Islet precursor cell (in vitro differentiated cells): Measurements from ENCODE around the gene SP140.
A peak's percentile ranks its signal among the peaks of the same experiment; 100 is the strongest.
"Not testable (repeated sequence)": the region's sequence is repeated elsewhere in the genome, so short reads cannot be mapped to it uniquely, and the experiment has no call there.

ENCODE experiments used
- DNase-seq: peaks from one replicate; pipeline ENCODE4 v3.0.0-alpha.2; 2018

Gene SP140

DNA sequence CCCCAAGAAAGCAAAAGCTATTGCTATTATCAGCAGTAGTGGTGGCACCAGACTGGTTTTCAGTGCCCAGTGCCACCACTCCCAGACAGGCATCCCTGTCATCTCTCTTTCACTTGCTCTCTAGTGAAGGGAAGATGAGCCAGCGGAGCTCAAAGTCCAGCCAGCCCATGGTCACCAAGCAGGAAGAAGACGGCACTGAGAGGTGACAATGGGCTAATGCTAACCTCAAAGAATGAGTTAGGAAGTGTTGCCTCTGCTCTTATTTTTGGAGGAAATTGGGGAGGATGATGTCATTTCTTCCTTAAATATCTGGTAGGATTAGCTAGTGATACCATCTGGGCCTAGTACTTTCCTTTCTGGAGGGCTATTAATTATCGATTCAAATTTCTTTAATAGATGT, 1.7 kb downstream of the SP140 start:
- DNase-seq: no peak

DNA sequence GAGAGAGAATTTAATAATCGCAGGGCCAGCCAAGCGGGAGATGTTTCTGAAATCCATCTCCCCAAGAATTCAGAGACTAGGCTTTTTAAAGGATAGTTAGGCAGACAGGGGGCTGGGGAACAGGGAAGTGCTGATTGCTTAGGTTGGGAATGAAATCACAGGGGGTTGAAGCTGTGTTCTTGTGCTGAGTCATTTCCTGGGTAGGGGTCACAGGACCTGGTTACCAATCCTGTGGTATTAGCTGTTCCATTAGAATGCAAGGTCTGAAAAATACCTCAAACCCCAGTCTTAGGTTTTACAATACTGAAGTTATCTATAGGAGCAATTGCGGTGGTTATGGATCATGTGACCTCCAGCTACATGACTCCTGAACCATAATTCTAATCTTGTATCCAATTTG, 4.6 kb downstream of the SP140 start:
- peak; percentile 87 for DNase-seq

DNA sequence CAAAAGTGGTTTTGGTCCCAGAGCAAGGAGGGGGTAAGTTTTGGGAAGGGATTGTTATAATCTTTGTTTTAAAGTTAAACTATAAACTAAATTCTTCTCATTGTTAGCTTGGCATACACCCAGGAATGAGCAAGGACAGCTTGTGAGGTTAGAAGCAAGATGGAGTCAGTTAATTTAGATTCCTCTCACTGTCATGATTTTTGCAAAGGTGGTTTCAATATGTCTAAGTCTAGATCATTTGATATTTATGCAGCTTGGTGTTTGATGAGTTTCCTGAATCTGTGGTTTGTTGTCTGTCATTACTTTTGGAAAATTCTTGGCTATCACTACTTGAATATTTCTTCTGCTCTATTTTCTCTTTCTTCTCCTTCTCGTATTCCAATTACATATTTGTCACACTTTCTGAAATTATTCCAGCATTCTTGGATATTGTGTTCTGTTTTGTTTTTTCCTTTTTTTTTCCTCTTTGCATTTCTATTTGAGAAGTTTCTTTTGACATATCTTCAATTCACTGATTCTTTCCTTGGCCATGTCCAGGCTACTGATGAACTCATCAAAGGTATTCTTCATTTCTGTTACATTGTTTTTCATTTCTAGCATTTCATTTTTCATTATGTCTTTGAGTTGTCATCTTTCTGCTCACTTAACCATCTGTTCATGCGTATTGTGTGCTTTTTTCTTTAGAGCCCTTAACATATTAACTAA, 5.1 kb downstream of the SP140 start:
- DNase-seq: no peak

DNA sequence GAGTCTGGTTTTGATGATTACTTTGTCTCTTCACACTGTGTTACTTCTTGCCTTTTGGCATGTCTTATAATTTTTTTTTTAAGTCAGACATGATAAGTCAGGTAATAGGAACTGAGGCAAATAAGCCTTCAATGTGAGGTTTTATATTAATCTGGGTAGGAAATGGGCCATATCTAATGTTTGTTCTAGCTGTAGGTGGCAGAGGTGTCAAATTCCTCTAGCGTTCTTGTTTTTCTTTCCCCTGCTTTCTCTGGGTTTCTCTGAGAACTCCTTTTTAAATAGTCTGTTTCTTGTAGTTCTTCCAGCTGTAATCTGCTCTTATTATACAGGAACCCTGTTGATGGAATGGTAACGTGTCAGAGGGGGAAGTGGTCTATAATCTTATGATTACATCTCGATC, 5.7 kb downstream of the SP140 start:
- DNase-seq: no peak

DNA sequence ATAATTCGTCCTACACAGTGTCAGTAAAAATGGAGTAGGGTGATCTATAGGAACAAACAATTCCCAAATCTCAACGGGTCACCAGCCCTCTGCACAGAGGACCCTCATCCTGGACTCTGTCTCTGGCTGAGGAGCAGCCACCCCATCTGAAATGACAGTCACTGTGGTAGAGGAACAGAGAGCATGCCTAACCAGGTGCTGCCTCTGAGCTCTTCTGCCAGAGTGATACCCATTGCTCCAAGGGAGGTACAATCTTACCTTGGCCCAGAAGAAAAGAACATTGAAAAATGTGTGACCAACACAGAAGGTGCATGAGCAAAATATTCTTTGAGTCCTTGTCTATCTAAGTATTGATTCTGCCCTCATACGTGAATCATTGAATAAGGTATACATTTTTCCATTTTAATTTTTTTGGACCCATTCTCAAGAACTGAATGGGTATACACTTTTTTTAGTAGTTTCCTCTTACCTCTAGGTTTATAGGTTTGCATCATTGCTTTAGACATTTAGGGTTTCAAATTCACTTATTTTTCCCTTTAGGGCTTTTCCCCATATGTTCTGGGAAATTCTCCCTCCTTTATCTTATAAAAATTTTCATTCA, 8.7 kb downstream of the SP140 start:
- no peak for DNase-seq

DNA sequence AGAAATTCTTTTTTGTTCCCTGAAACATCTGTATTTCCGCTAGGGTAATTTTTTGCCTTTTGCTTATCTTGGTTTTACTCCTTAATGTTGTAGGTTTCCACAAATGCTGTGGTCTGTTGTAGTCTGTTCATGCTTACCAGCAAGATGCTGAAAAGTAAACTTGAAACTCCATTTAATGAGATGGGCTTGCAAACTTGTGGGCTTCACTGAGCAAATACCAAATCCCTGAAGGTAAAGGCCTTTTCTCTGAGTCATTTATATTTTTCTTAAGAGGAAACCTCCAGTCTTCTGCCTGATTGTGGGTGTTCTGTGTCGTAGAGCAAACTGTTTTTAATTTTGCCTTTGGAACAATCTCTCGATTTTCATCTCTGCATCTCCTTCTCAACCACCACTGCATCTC, 9.3 kb downstream of the SP140 start:
- DNase-seq: no peak

DNA sequence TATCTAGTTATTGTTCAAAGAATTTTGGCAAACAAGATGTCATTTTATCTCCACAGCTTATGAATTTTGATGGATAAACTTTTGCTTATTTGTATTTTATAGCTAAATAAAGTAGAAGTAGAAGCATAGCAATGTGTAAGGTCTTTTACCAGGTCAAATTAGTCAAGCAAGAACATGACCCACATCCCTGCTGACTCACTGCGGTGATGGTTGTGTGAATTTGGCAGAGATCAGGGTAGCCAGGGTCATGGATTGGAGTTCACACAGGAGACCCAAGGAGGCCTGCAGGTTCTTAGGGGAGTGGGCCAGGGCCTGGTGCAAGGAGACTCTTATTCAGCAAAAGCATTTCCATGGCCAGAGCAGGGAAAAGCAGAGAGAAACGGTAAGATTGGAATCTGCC, 18.7 kb downstream of the SP140 start:
- DNase-seq: no peak

DNA sequence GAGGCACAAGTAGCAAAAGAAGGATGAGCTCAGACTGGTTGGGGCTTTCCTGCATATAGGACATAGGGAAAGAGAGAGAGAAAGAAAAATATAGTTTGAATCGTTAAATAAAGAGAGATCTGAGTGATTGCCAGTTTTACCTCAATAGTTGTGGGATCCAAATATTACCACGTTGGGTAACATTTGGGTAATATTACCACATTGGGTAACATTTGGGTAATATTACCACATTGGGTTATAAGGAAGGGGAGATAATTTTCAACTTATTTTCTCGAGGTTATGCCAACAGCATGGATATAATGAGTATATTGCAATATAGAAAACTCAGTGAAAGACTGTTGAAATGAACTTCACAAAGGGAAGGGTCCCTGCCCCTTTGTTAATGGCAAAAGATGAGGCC, 20.7 kb downstream of the SP140 start:
- DNase-seq: no peak

DNA sequence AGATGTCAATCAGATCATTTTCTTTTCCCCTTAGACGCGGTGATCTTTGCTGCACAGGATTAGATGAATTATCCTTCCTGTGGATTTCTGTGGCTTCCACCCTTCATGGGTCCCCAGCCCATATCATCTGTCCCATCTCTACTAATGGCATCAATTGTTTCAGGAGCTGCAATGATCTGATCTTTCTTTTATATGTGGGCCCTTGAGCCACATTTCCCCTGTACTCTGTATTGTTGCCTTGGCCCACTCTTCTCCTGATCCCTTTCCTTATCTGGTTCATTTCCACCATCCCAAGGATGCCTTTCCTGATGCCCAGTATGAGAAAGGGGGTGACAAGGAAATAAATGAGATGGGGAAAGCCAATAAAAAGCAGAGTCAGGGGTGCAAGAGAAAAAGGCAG, 24.7 kb downstream of the SP140 start:
- no peak for DNase-seq

DNA sequence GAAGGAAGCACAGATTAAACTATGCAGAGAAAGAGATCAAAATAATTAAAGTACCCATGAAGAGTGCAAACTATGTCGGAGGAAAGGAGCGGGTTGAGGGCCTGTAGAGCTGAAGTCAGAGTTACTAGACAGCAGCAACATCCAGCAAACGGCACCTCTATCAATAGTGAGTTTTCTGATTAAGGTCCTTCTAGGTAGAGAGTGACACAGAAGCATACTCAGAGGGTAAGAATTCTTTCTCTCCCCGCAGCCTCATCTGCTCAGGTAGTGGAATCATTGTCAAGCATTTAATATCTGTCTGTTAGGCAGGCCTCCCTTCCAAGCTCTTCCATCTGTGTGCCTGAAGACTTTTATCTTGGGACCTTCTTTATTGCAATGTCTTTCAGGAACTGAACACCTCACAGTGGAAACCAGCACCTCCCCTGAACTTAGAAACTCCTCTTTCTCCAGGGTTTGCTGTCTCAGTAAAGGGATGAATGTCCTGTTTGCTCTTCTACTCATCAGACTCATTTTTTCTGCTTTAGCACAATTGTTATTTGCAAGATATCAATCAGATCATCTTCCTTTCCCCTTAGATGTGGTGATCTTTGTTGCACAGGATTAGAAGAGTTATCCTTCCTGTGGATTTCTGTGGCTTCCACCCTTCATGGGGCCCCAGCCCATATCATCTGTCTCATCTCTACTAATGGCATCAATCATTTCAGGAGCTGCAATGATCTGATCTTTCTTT, 28.8 kb downstream of the SP140 start:
- no peak for DNase-seq

DNA sequence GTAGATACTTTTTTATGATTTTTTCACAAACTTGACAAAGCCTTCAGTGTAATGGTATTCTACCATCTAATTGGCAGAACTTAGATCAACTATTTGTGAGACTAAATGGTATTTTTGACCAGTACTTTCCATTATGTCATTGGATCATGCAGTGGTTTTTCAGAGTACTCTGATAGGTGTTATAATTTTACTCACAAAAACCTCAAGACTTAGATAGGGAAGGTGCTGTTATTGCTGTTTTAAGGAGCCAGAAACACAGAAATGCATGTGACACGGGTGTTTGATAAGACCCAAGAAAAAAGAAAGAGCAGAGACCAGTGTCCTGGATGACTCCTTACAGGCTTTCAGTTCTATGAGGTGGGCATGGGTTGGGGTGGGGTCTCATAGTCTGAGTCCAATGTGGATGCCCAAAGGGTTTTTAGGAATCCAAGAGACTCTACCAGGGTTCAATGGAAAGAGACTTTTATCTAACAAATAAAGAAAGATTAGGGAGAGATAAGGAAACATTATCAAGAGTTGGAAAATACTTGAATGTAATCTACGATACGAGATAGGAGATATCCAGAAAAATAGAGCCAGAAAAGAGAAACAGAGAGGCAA, 31.3 kb downstream of the SP140 start:
- DNase-seq: no peak

DNA sequence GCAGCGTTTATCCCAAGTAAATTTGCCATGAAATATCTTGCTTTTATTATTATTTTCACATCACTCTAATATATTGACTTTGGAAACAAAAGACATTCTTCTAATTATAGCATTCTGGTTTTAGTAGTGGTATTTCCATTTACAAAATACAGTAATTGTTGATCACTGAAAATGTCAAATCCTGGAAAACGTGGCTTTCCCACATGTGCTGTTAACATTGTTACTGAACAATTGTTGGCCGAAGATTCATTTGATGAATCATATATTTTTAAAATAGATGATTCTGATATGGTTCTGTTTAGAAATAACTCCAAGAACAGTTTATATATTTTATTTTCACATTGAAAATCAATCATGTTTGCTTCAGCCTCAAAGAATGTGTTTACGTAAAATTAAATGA, 32.9 kb downstream of the SP140 start:
- no peak for DNase-seq

DNA sequence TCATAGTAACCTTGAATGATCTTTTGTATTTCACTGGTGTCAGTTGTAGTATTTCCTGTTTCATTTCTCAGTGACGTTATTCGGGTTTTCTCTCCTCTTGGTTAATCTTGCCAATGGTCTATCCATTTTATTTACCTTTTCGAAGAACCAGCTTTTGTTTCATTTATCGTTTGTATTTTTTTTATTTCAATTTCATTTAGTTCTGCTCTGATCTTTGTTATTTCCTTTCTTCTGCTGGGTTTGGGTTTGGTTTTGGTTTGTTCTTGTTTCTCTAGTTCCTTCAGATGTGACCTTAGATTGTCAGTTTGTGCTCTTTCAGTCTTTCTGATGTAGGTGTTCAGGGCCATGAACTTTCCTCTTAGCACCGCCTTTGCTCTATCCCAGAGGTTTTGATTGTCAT, 36.7 kb downstream of the SP140 start:
- no peak for DNase-seq

DNA sequence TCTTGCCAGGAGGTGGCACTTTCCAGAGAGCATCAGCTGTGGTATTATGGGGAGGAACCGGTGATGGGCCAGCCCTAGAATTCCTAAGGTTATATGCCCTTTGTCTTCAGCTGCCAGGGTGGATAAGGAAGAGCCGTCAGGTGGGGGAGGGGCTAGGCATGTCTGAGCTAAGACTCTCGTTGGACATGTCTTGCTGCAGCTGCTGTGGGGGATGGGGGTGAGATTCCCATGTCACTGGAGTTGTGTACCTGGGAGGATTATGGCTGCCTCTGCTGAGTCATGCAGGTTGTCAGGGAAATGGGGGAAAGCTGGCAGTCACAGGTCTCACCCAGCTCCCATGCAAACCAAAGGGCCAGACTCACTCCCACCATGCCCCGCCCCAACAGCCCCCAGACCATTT, 39.4 kb downstream of the SP140 start:
- DNase-seq: peak; percentile 73

DNA sequence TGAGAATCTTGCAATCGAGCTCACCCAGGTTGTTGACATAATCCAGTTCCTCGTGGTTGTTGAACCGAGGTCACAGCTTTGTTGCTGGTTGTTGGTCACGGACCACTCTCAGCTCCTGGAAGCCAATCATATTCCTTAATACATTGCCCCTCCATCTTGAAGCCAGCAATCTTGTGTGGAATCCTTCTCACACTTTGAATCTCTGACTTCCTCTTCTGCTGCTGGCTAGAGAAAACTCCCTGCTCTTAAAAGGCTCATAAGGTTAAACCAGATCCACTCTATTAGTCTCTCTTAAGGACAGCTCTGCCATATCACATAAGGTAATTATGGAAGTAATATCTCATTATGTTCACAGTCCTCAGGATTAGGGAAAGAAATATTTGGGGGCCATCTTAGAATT, 41.1 kb downstream of the SP140 start:
- no peak for DNase-seq

DNA sequence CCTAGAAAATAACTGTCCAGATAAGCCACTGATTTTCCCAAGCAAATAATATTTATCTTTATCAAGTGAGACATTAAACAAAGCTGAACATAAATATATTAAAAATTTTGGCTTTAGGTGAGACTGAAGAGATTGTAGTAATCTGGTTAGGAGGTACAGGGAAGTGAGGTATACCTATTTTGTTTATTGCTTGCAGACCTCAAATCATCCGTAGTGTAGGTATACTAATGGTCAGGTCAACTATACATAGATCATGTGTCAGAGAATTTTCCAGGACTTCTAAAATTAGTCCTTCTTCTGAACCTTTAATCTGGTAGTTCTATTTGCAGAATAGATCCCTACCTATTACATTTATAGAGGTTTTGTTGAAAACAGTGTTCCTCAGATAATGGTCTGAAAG, 41.5 kb downstream of the SP140 start:
- no peak for DNase-seq

DNA sequence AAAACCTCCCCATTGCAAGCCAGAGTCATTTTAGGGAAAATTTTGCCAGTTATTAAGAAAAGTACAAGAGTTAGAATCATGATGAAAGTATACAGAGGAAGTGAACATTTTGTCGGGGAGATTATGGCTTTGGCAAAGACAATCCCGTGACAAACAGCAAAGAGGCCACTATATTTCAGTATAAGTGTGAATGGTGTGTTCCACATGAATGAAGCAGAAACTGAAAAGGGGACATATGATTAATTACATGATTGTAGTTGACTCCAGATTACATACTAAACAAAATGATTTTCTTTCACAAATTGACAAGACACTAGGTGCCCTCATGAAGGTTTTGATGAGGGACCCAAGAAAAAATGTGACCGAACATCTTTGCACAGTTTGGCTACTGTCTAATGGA, 42.0 kb downstream of the SP140 start:
- no peak for DNase-seq

DNA sequence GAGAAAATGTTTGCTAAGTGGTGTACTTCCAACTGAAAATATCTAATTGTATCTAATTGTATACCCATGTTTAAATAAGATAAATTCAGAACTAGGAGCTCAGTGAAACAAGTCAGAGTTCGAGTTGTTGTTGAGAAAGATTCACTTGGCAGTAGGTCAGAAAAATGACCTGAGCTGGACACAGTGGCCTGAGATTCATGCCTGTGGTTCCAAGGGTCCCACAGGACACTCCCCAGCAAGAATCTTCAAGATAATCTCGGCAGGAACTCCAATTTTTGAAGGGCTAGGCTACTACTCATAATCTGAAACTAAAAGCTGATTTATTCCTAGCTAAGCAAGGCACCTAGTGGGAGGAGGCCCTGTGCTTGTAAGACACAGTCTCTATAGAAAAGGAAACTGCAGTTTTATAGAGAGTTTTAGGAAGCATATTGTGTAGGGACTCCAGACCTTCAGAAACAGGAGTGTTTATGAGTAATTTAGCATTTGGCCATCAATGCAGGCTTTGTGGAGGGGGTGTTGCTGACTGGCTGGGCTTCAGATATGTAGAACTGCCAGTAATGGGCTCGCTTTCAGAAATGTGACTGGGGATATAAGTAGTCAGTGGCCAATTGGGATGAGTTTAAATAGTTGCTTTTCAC, 43.2 kb downstream of the SP140 start:
- DNase-seq: no peak

DNA sequence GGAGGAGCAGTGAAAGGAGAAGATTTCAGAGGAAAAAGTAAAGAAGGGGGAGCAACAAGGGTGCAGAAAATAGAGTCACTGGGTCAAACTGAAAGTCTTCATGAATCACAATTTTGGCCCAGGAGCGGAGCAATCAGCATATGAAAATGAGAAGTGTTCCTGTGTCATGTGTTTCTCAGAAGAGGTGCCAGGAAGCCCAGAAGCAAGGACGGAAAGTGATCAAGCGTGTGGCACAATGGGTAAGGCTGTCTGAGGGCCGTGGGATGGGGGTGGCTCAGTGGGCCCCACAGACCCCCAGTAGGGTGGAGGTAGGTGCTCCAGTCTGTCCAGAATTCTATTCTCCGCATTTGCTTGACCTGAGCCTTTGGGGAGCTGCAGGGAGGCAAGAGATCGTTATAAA, 44.2 kb downstream of the SP140 start:
- DNase-seq: no peak

DNA sequence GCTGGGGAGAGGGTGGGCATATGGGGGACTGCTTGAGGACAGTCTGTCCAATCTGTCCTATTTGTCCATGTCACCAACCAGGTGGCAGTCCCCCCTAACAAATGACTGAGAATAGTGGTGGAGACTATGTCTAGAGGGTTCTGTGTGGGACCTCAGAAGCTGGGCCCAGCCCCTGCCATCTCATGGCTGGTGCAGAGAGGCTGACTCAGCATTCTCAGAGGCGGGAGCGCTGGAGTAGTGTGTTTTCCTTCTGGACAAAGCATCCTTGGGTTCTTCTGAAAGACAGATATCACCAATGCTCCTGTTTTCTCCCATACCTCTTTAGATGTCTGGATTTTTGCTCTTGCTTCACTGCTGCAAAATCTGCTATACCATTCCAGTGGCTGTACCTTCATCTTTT, 57.4 kb downstream of the SP140 start:
- no peak for DNase-seq

DNA sequence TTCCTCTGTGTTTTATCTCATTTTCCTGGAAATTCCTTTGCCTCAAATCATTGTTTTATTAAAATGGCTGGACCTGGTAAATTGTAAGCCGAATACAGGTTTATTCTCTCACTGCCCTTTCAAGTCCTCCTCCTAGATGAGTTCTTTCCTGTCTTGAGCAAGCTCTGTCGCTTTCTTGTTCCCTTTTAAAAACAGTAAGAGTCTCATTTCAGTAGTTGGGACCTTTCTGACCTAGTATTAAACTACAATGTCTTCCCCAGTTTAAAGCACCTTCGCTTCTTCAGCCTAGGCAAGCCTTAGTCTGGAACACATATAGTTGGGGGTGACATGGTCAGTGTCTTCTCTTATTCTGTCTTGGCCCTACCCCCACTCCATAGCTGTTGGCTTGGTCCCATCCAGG, 60.5 kb downstream of the SP140 start:
- DNase-seq: no peak

DNA sequence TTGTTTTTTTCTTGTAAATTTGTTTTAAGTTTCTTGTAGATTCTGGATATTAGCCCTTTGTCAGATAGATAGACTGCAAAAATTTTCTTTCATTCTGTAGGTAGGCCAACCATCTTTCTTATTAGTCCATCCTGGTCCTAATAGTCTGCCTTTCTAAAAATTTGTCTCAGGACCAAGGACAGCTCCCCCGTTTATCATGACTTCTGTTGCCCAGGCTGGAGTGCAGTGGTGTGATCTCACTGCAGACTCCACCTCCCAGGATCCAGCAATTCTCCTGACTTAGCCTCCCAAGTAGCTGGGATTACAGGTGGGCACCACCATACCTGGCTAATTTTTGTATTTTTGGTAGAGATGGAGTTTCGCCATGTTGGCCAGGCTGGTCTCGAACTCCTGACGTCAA, 63.8 kb downstream of the SP140 start:
- not testable (repeated sequence) for DNase-seq

DNA sequence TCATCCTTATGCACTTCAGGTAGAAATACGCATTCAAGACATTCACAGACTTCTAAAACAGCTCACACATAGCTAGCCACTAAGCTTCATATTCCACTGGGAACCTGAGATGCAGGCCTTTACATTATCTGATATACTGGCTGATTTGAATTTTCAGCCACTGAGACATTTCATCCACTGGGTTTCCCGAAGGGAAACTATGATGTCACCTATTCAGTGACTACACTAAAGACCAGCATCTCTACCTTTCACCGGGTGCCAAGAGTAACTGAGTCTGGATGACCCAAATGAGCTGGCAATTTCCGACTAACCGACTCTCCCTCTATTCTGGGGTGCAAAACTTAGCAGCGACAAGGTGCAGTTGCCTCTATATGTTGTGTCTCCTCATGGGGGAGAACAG, 69.7 kb downstream of the SP140 start:
- DNase-seq: no peak

DNA sequence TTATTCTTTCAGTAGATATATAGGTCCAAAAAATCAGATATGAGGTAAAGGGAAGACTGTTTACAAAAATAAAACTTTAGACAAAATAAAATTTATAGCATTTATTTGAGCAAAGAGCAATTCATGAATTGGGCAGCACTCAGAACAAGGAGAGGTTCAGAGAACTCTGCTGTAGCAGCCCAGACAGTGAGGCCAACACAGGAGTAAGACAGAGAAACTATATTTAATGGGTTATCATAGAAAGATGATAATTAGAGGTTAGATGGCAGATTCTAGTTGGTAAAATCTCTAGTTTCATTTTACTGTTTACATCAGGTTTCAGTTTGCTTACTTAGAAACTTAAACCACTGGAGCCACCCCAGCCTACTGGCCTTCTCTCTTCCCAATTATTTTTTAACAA, 71.4 kb downstream of the SP140 start:
- DNase-seq: no peak
